ENCODE results near the gene LDB2. TPM values are rescaled to one million over a fixed set of nuclear protein-coding genes. Genes with fewer than 3 reads are reported as not detected.
"Not testable (repeated sequence)": the region's sequence is repeated elsewhere in the genome, so short reads cannot be mapped to it uniquely, and the experiment has no call there.

LDB2 gene
- total and polyA plus RNA-seq, 2 of the 8 experiments (the other 6 are each of a cell fraction or from before 2014, with no cell fraction given) = 57.0 to 140 TPM

- H4K8ac ChIP-seq (ENCODE audit: extremely low read depth, insufficient read depth, low read length); H3K36me3 ChIP-seq (ENCODE audit: control insufficient read depth in 2 of 4, insufficient read depth in 4 of 4, low read length in 3 of 4); DNase-seq (ENCODE audit: low read depth in 1 of 2, low spot score in 2 of 2); POLR2A ChIA-PET (ENCODE audit: partially characterized antibody); H3K4ac ChIP-seq (replicated peaks; ENCODE audit: insufficient read length, low read depth, low read length); H3K9ac ChIP-seq (replicated peaks in 1 of 4; ENCODE audit: extremely low read depth in 1 of 4, low read depth in 3 of 4, low read length in 3 of 4); H3K79me2 ChIP-seq (ENCODE audit: control insufficient read depth in 1 of 2, insufficient read depth in 2 of 2, low read length in 2 of 2); H2BK5ac ChIP-seq (ENCODE audit: low read depth, low read length); H3K23ac ChIP-seq (ENCODE audit: insufficient read length); H4K20me1 ChIP-seq (replicated peaks in 1 of 2; ENCODE audit: control insufficient read depth in 1 of 2, insufficient read depth in 2 of 2, low read length in 2 of 2); H4K91ac ChIP-seq (replicated peaks; ENCODE audit: insufficient read length, low read length); CTCF ChIA-PET (ENCODE audit: partially characterized antibody); H3K23me2 ChIP-seq (ENCODE audit: low read depth, low read length); H3K9me3 ChIP-seq (ENCODE audit: insufficient read depth in 2 of 2, low read depth in 1 of 2, low read length in 1 of 2); H2BK20ac ChIP-seq (ENCODE audit: low read length); FAIRE-seq; H3K4me1 ChIP-seq (replicated peaks in 1 of 4; ENCODE audit: control insufficient read depth in 3 of 4, insufficient read depth in 4 of 4, low read length in 3 of 4); H3K27me3 ChIP-seq (replicated peaks in 1 of 4; ENCODE audit: control insufficient read depth in 3 of 4, extremely low read depth in 1 of 4, insufficient read depth in 3 of 4, low read length in 3 of 4); H2AFZ ChIP-seq (ENCODE audit: low read length); H3K18ac ChIP-seq (ENCODE audit: extremely low read depth, low read length); H3K4me2 ChIP-seq (ENCODE audit: insufficient read depth in 1 of 2, low read depth in 2 of 2, low read length in 2 of 2); H3K56ac ChIP-seq (replicated peaks; ENCODE audit: insufficient read length, low read depth, low read length); H2AK5ac ChIP-seq (ENCODE audit: low read depth, low read length); H2BK12ac ChIP-seq (ENCODE audit: low read depth, low read length); H2BK15ac ChIP-seq (ENCODE audit: low read length); H3K4me3 ChIP-seq (ENCODE audit: extremely low read depth in 1 of 4, insufficient read depth in 2 of 4, low read depth in 3 of 4, low read length in 4 of 4); H2BK120ac ChIP-seq (replicated peaks; ENCODE audit: low read depth, low read length); H3K14ac ChIP-seq (ENCODE audit: insufficient read length); H3K27ac ChIP-seq (ENCODE audit: low read depth, low read length); H4K5ac ChIP-seq (ENCODE audit: insufficient read length, low read depth, low read length); H3K79me1 ChIP-seq (ENCODE audit: low read depth, low read length): not testable (repeated sequence)
- 96% methylated on average over 6 of the region's 6 CpGs; no CpG with 5 or more reads in 1 of the 2 experiments for WGBS, 2 experiments (ENCODE audit: extremely low coverage in 1 of 2, insufficient coverage in 1 of 2, insufficient read length in 1 of 2, insufficient replicate concordance in 2 of 2, low coverage in 1 of 2, low lambda C conversion rate in 2 of 2, missing lambda C conversion rate in 1 of 2)
These were observed 374.9 kb downstream of the LDB2 start for GRCh38 chr4:16523526-16523925.

All from H1 (cell line).